Trophoblast cell (in vitro differentiated cells and primary cell): ENCODE results near the gene OR51B5.
"Not testable (repeated sequence)": the region's sequence is repeated elsewhere in the genome, so short reads cannot be mapped to it uniquely, and the experiment has no call there.

Experiments
- DNase-seq, 2 donors: peaks; one replicate each; pipeline ENCODE4 v3.0.0-alpha.2; 2016
- H2AFZ ChIP-seq: 2 replicates; pipeline ENCODE4 v1.6.1; 2013; ENCODE audit warnings: low read length, moderate library complexity, mild to moderate bottlenecking; ENCODE audit not compliant: insufficient read depth, poor library complexity
- H2AK5ac ChIP-seq: 2 replicates; pipeline ENCODE4 v1.6.1; 2013; ENCODE audit warnings: mild to moderate bottlenecking, low read length
- H2BK120ac ChIP-seq: 2 replicates; pipeline ENCODE4 v1.6.1; 2013; ENCODE audit warnings: low read length, mild to moderate bottlenecking, moderate library complexity; ENCODE audit not compliant: insufficient read depth, poor library complexity
- H2BK12ac ChIP-seq: 2 replicates; pipeline ENCODE4 v1.6.1; 2013; ENCODE audit warnings: mild to moderate bottlenecking, low read length, moderate library complexity
- H2BK5ac ChIP-seq: 2 replicates; pipeline ENCODE4 v1.6.1; 2013; ENCODE audit warnings: low read length, low read depth, moderate library complexity, mild to moderate bottlenecking; ENCODE audit not compliant: poor library complexity
- H3K14ac ChIP-seq: 2 replicates; pipeline ENCODE4 v1.6.1; 2013; ENCODE audit warnings: mild to moderate bottlenecking, low read length
- H3K18ac ChIP-seq: 2 replicates; pipeline ENCODE4 v1.6.1; 2013; ENCODE audit warnings: mild to moderate bottlenecking, low read length
- H3K23ac ChIP-seq: 2 replicates; pipeline ENCODE4 v1.6.1; 2013; ENCODE audit warnings: low read length
- H3K27ac ChIP-seq: 2 replicates; pipeline ENCODE4 v1.5.1; 2013; ENCODE audit warnings: low read depth, mild to moderate bottlenecking, inconsistent platforms, low read length, moderate library complexity
- H3K27me3 ChIP-seq: 2 replicates; pipeline ENCODE4 v1.6.1; 2013; ENCODE audit warnings: inconsistent platforms, mild to moderate bottlenecking, low read length, moderate library complexity; ENCODE audit not compliant: insufficient read depth
- H3K36me3 ChIP-seq, 2 experiments: 1 replicate in 1 of 2; 2 replicates in 1 of 2; pipeline ENCODE4 v1.6.1; 2013; ENCODE audit warnings: low read length in 2 of 2, mild to moderate bottlenecking in 2 of 2, moderate library complexity in 1 of 2; ENCODE audit not compliant: insufficient read depth in 2 of 2, control insufficient read depth in 1 of 2
- H3K4ac ChIP-seq: 2 replicates; pipeline ENCODE4 v1.6.1; 2013; ENCODE audit warnings: low read depth, mild to moderate bottlenecking, low read length, moderate library complexity
- H3K4me1 ChIP-seq, 2 experiments: 1 replicate in 1 of 2; 2 replicates in 1 of 2; pipeline ENCODE4 v1.6.1; 2013; ENCODE audit warnings: low read length in 2 of 2, mild to moderate bottlenecking in 2 of 2, moderate library complexity in 1 of 2; ENCODE audit not compliant: insufficient read depth in 2 of 2, control insufficient read depth in 1 of 2
- H3K4me2 ChIP-seq: 2 replicates; pipeline ENCODE4 v1.6.1; 2013; ENCODE audit warnings: inconsistent platforms, mild to moderate bottlenecking, low read length, moderate library complexity
- H3K4me3 ChIP-seq: 2 replicates; pipeline ENCODE4 v1.5.1; 2013; ENCODE audit warnings: mild to moderate bottlenecking, low read depth, low read length, inconsistent platforms
- H3K79me1 ChIP-seq: one replicate; pipeline ENCODE4 v1.6.1; 2013; ENCODE audit warnings: low read length
- H3K79me2 ChIP-seq: 2 replicates; pipeline ENCODE4 v1.6.1; 2013; ENCODE audit warnings: low read length, mild to moderate bottlenecking; ENCODE audit not compliant: control insufficient read depth, insufficient read depth, poor library complexity
- H3K9ac ChIP-seq: 2 replicates; pipeline ENCODE4 v1.6.1; 2013; ENCODE audit warnings: mild to moderate bottlenecking, low read length
- H3K9me3 ChIP-seq: 2 replicates; pipeline ENCODE4 v1.6.1; 2013; ENCODE audit warnings: low read depth, mild to moderate bottlenecking, control low read depth, inconsistent platforms, low read length; ENCODE audit not compliant: insufficient read depth
- H4K12ac ChIP-seq: 2 replicates; pipeline ENCODE4 v1.6.1; 2013; ENCODE audit warnings: low read depth, mild to moderate bottlenecking, low read length, moderate library complexity
- H4K8ac ChIP-seq: 2 replicates; pipeline ENCODE4 v1.6.1; 2013; ENCODE audit warnings: low read depth, mild to moderate bottlenecking, low read length, moderate library complexity
- H4K91ac ChIP-seq: one replicate; pipeline ENCODE4 v1.6.1; 2013; ENCODE audit warnings: low read depth, mild to moderate bottlenecking, low read length, moderate library complexity
- WGBS: extraction: QIAGEN DNeasy Blood & Tissue Kit; methylation state at CpG from one replicate; pipeline ENCODE4 v1.1.7; 2013; ENCODE audit warnings: missing lambda C conversion rate; ENCODE audit not compliant: insufficient read length, insufficient coverage; ENCODE audit errors: extremely low coverage; 5-methylcytosine and 5-hydroxymethylcytosine counted together

Gene OR51B5

DNA sequence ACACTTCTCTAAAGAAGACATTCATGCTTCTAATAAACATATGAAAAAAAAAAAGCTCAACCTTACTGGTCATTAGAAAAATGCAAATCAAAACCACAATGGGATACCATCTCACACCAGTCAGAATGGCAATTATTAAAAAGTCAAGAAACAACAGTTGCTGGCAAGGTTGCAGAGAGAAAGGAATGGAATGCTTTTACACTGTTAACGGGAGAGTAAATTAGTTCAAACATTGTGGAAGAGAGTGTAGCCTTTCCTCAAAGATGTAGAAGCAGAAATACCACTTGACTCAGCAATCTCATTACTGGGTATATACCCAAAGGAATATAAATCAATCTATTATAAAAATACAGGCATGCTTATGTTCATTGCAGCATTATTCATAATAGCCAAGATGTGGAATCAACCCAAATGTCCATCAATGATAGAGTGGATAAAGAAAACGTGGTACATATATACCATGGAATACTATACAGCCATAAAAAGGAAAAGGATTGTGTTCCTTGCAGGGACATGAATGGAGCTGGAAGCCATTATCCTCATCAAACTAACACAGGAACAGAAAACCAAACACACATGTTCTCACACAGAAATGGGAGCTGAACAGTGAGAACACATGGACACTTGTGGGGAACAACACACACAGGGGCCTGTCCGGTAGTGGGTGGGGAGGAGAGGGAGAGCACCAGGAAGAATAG is 29.8 kb downstream of the OR51B5 start:
- not testable (repeated sequence) for H3K4me3 ChIP-seq, H2AK5ac ChIP-seq, H3K79me2 ChIP-seq, H3K4ac ChIP-seq, H2BK12ac ChIP-seq, H3K4me1 ChIP-seq, H3K9me3 ChIP-seq, H2BK5ac ChIP-seq, H3K79me1 ChIP-seq, H3K23ac ChIP-seq, H3K36me3 ChIP-seq, H4K91ac ChIP-seq, H3K18ac ChIP-seq, H3K27ac ChIP-seq, H3K9ac ChIP-seq, H3K27me3 ChIP-seq, H4K12ac ChIP-seq, H2AFZ ChIP-seq, DNase-seq, H2BK120ac ChIP-seq, H3K4me2 ChIP-seq, H4K8ac ChIP-seq, H3K14ac ChIP-seq
- no CpG with 5 or more reads among the region's 3 CpGs for WGBS

DNA sequence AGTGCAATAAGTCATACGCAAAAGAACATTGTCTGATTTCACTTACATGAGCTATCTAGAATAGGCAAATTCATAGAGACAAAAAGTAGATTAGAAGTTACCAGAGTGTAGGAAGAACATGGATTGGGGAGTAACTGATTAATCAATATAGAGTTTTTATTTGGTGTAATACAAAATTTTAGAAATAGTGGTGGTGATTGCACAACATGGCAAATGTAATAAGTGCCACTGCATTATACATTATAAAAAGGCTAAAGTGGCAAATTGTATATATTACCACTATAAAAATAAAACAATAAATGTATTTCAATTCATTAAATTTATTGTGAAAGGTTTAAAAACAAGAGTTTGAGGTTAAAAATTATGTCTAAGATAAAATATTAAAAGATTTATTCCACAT is 32.9 kb downstream of the OR51B5 start:
- Histone ChIP-seq H3K23ac (no peak overlapping the region), H2BK12ac (no peak overlapping the region), H3K4me3 (no peak overlapping the region), H3K36me3 (no peaks in the 10 kb centered on the region), H2BK120ac (no peak overlapping the region), H3K9me3 (no peaks in the 10 kb centered on the region), H3K79me1 (no peaks in the 10 kb centered on the region), H4K12ac (no peak overlapping the region), H3K4me1 (no peaks in the 10 kb centered on the region), H3K79me2 (no peaks in the 10 kb centered on the region), H3K4ac (no peak overlapping the region), H2AK5ac (no peak overlapping the region), H3K9ac (no peak overlapping the region), H2BK5ac (no peak overlapping the region), H3K18ac (no peak overlapping the region), H4K91ac (no peak overlapping the region), H4K8ac (no peak overlapping the region), H2AFZ (no peak overlapping the region), H3K27ac (no peak overlapping the region), H3K27me3 (no peaks in the 10 kb centered on the region), H3K14ac (no peak overlapping the region), H3K4me2 (no peak overlapping the region)
- DNase-seq = no peak
- WGBS = no CpG with 5 or more reads among the region's 1 CpG

DNA sequence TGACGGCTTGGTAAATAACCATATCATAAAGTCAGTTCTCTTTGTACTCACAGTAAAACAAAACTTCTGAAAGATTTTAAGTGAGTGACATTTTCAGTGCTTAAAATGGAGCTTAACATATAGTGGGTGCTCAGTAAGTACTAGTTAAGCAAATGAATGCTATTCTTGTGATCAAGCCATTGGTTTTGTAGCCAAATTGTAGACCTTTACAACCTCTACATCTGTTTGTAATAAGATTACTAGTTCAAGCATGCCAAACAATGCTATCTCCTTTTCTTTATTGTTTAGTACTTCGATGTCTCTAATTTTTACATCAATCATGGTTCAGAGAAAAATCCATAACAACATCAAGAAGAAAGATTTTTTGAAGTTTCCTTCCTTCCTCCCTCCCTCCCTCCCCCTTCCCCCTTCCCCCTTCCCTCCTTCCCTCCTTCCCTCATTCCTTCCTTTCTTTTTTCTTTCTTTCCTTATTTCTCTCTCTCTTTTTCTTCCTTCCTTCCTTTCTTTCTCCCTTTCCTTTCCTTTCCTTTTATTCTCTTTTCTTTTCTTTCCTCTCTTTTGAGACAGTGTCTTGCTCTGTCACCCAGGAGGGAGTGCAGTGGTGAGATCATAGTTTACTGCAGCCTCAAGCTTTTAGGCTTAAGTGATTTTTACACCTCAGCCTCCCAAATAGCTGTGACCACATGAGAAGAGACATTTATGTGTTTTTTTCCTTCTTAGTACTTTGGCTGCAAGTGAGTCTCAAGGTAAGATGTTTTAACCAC is 35.9 kb downstream of the OR51B5 start:
- no peak overlapping the region for H4K91ac ChIP-seq
- H3K79me2 ChIP-seq = no peaks in the 10 kb centered on the region
- no peak overlapping the region for H2AK5ac ChIP-seq
- H2BK5ac ChIP-seq = no peak overlapping the region
- no peak overlapping the region for H4K12ac ChIP-seq
- no peak overlapping the region for H2BK12ac ChIP-seq
- H4K8ac ChIP-seq = no peak overlapping the region
- H2BK120ac ChIP-seq = no peak overlapping the region
- WGBS = no CpG with 5 or more reads among the region's 2 CpGs
- H3K23ac ChIP-seq = no peak overlapping the region
- H3K36me3 ChIP-seq = no peaks in the 10 kb centered on the region
- no peak overlapping the region for H3K4me3 ChIP-seq
- no peaks in the 10 kb centered on the region for H3K9me3 ChIP-seq
- H3K4me1 ChIP-seq = no peaks in the 10 kb centered on the region
- no peak overlapping the region for H3K27ac ChIP-seq
- no peak overlapping the region for H3K4ac ChIP-seq
- H3K14ac ChIP-seq = no peak overlapping the region
- H3K4me2 ChIP-seq = no peak overlapping the region
- no peak for DNase-seq
- no peak overlapping the region for H3K18ac ChIP-seq
- no peaks in the 10 kb centered on the region for H3K79me1 ChIP-seq
- no peak overlapping the region for H2AFZ ChIP-seq
- H3K9ac ChIP-seq = no peak overlapping the region
- no peaks in the 10 kb centered on the region for H3K27me3 ChIP-seq

DNA sequence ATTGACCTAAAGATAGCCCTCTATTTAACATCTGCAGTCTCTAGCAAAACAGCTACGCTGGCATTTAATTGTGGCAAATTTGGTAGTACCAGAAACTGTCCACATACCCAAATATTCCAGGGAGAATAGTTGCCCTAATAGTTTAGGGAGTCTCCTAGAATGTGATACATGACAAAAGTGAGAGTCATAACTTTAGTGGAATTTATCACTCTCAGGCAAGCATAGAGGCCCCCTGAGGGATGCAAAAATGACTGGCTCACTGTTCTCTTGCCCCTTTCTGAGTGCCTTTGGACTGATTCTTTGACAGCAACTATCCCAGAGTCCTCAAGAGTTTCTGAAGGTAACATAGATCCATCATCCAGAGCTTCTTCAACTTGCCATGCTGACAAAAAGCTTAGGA is 39.3 kb downstream of the OR51B5 start:
- Histone ChIP-seq H3K18ac (no peak overlapping the region), H3K36me3 (no peaks in the 10 kb centered on the region), H3K9me3 (peaks cover 2% of the 10 kb centered on the region), H4K91ac (no peak overlapping the region), H2BK12ac (no peak overlapping the region), H2BK5ac (no peak overlapping the region), H3K4me3 (no peak overlapping the region), H4K8ac (no peak overlapping the region), H2AFZ (no peak overlapping the region), H3K79me2 (no peaks in the 10 kb centered on the region), H3K79me1 (no peaks in the 10 kb centered on the region), H3K4ac (no peak overlapping the region), H3K27ac (no peak overlapping the region), H3K14ac (no peak overlapping the region), H3K23ac (no peak overlapping the region), H2AK5ac (no peak overlapping the region), H2BK120ac (no peak overlapping the region), H3K9ac (no peak overlapping the region), H3K4me2 (no peak overlapping the region), H4K12ac (no peak overlapping the region), H3K27me3 (no peaks in the 10 kb centered on the region), H3K4me1 (no peaks in the 10 kb centered on the region)
- DNase-seq = no peak
- no CpG with 5 or more reads among the region's 1 CpG for whole genome bisulfite sequencing
